H1 (cell line): ENCODE measurements around the gene ASCC2. TPM values are rescaled to one million over a fixed set of nuclear protein-coding genes. Genes with fewer than 3 reads are reported as not detected.

ENCODE experiments used
- BACH1 ChIP-seq: IDR thresholded peaks from 2 replicates; pipeline ENCODE4 v1.6.1; 2012; ENCODE audit warnings: low read length, improper control_type of control experiment
- CTBP2 ChIP-seq: IDR thresholded peaks from 2 replicates; pipeline ENCODE4 v1.7.0; 2011; ENCODE audit warnings: borderline replicate concordance, mild to moderate bottlenecking, moderate library complexity, mixed read lengths, low read length; ENCODE audit not compliant: insufficient read depth, insufficient read length
- GABPA ChIP-seq: IDR thresholded peaks from 2 replicates; pipeline ENCODE4 v1.6.1; 2011; ENCODE audit warnings: mild to moderate bottlenecking, low read length, moderate library complexity, borderline replicate concordance; ENCODE audit not compliant: insufficient read depth
- KDM1A ChIP-seq: fragments of 200-600, 300-600 bp; sonication (generic); IDR thresholded peaks from 2 replicates; pipeline ENCODE4 v1.7.1; 2016; ENCODE audit warnings: mild to moderate bottlenecking, low read length, borderline replicate concordance
- NANOG ChIP-seq: IDR thresholded peaks from 2 replicates; pipeline ENCODE4 v1.6.1; 2011; ENCODE audit warnings: low read length, low read depth, mild to moderate bottlenecking, inconsistent platforms; ENCODE audit not compliant: insufficient read depth, poor library complexity, severe bottlenecking
- PHF8 ChIP-seq: fragments of 200-600 bp; sonication (generic); conservative IDR thresholded peaks from 2 replicates; pipeline ENCODE4 v1.7.1; 2012; ENCODE audit warnings: low read depth, mild to moderate bottlenecking, inconsistent platforms, low read length, moderate library complexity
- SIX5 ChIP-seq: IDR thresholded peaks from 2 replicates; pipeline ENCODE4 v1.6.1; 2011; ENCODE audit warnings: mild to moderate bottlenecking, low read depth, low read length
- SP4 ChIP-seq: IDR thresholded peaks from 2 replicates; pipeline ENCODE4 v1.6.1; 2012; ENCODE audit warnings: low read length, inconsistent platforms
- polyA plus RNA-seq, 7 experiments: library from polyadenylated mRNA; depleted of rRNA in 3 of 7; stranded (reverse) in 5 of 7; unstranded in 2 of 7; fragments of >200 nt in 5 of 7; fragments of 200-250 nt in 2 of 7; gene quantifications; 1 replicate in 5 of 7; 2 replicates in 1 of 7; 4 replicates in 1 of 7; pipeline versions ENCODE4 v1.2.1 to v1.2.3, GENCODE V29; 2011 to 2013; ENCODE audit warnings: missing spikeins in 2 of 7, mixed read lengths in 2 of 7
- total RNA-seq: library from RNA; stranded (reverse); fragmentation: NEBNext Ultra II Directional; extraction: Animal tissue kit (Norgen Biotek cat#: 25700); gene quantifications from 2 replicates; pipeline ENCODE4 v1.2.1, GENCODE V29; 2021
- TF ChIP-seq, protein P1 (sequence below): IDR thresholded peaks from 2 replicates; pipeline ENCODE4 v1.6.1; 2011; ENCODE audit warnings: low read depth, mild to moderate bottlenecking, low read length; ENCODE audit not compliant: insufficient read depth

The ASCC2 gene
- total and polyA plus RNA-seq, 2 of the 8 experiments (the other 6 are each of a cell fraction or from before 2014, with no cell fraction given): 35.0 to 35.8 TPM

DNA sequence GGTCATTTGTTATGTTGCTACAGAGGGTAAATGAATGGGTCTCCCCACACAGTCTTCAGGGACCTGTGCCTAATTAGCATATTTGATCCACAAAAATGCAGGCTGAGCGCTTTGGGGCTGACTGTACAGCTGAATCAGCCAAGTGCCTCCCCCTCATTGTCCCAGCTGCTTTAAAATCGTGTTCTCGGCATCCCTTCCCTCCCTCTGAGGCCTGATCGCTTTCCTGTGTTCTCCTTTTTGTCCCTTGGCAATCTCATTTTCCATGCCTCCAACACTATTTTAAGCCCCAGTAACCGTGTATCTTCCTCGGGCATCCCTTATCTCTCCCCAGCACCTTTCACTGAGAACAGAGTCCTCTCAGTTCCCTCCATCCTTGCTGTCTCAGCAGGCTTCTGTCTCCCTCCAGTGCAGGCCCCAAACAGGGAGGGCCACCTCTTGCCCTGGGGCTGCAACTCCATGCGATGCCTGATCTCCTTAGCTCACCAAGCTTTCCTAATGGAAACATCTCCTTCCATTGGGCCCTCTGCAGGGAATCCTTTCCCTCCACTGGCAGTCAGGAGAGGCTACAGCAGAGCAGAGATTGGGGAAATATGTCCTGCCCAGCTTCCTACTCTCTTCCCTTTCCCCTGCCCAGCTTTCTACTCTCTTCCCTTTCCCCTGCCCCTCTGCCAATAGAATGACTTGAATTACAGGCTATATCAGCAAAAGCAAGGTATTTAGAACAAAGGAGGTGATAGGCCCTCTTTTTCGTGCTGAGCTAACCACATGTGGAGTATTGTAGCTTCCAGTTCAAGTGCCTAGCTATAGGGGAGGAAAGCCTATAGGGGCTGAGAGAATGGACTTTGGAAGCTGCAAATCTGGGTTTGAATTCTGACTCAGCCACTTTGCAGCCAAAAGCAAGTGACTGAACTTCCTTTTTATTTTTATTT lies 57.1 kb downstream of the ASCC2 start (continued):
- no peak for TF ChIP-seq KDM1A
- no peak for TF ChIP-seq SIX5
- no peak for TF ChIP-seq BACH1
- TF ChIP-seq CTBP2: no peak
- no peak for TF ChIP-seq GABPA
- no peak for TF ChIP-seq SP4
- TF ChIP-seq PHF8: no peak
- TF ChIP-seq, protein P1, sequence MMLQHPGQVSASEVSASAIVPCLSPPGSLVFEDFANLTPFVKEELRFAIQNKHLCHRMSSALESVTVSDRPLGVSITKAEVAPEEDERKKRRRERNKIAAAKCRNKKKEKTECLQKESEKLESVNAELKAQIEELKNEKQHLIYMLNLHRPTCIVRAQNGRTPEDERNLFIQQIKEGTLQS: no peak
- no peak for TF ChIP-seq NANOG
